NCI-H1694 treated with DMSO at 0.1 percent for 48 hours (cell line): ENCODE results near the gene MNX1.

Experiments used
- DNase-seq: peaks from one replicate; lab custom pipeline; 2025; lab: John Stamatoyannopoulos, UW

MNX1 gene

DNA sequence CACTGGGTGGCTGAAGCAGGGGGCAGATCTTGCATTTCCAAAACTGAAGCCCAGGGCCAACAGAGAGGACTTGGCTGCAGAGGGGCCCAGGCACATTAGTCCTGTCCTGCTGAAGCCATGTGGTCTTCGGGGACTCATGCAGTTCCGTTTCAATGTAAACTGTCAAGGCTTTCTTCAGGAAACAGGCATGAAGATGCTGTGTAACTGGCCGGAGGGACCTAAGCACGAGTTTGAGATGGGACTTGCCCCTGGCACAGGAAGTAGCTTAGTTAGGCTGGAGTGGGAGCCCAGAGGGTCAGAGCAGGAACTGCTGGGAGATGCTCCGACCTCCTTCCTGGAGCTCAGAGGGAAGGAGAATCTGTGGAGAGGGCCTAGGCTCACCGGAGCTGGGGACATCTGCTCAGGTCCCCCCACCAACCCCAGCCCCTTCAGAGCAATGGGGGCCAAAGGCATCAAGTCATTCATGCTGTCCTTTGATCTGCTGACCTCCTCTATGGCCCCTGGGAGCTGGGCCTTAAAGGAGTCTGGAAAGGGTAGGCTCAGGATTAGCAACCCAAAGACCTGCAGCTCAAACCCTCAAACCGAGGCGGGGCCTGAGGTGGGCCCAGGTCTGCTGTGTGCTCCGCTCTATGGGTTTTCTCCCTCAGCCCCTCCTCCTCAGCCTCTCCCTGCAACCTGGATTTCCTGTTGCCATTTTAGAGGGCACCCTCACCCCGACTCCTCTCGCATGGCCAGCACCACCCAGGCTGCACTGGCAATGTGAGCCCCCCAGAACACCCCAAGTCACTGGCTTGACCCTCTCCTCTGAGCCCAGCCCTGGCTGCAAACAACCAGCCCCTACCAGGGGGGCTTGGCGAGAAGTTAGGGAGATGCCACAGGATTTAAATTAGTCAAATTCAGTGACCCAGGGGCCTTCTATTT lies 4.4 kb upstream of the MNX1 start:
- no peak for DNase-seq

DNA sequence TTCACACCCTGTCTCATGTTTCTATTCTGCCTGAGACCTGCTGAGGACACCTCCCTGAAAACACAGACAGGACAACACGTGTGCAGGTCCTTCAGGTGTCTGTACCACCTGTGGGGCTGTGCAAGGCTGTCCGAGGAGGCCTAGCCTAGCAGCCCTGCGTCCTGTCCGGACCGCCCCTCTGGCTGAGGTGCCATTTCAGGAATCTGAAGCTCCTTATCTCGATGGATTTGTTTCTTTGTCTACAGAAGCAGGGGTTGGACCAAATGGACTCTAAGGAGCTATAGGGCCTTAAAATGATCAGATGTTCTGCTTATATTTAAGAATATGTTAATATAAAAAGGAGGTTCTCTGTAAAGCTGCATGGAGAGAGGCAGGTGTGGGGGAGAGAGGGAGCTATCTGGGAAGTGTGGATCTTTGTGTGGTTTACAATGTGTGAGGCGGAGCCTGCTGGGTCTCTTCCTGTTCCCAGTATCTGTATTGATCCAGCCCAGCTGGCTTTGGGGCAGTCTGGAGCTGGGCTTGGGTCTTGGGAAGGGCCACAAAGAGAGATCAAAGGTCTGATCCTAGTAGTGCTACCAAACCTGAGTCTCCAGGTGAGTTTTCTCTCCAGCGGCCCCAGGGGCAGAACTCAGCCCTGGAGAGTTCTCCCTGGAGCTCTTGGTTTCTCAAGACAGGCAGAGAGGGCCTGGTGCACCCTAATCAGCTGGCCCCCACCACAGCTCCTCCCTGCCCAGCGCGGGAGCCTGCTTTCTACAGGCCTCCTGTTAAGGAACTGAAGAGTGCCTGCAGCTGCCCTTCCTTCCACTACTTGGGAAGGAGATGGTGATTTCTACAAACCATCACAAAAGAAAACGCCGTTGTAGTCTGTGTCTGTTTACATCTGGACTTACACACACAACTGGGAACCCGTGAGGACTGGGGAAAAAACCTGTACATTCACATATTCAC lies 3.4 kb upstream of the MNX1 start:
- DNase-seq, result no peak

DNA sequence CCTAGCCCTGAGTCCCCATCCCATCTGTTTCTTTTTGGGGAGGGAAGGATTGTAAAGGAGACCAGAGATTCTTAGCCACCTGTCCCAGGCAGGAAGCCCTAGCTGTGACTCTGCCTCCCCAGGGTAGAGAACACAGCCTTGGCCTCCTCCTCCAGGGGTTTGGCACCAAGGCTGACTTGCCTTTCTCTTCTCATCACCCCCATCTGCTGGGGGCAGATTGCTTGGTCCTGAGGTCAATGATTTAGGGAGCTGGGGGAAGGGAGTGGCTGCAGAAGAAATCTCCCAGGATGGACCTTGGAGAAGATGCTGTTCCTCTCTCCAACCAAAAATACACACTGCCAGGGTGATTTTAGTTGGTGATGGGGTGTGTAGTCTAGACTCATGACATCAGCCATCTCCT lies 2.6 kb upstream of the MNX1 start:
- no peak for DNase-seq

DNA sequence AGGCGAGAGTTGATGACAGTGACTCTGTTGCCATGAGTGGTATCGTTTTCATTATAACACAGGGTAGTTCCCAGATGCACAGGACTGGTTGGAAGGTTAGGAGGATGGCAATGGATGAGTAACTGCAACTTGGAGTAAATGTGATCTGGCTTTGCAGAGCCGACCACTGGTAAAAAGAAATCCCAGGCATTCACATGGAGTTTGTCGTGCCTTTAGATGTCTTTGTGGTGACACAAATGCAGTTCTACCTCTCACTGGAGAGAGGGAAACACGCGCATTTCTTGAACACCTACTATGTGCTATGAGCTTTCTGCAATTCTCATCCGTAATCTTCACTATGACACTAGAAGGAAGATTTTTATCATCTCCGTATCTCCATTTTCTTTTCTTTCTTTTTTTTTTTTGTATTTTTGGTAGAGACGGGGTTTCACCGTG lies 1.7 kb upstream of the MNX1 start:
- no peak for DNase-seq

GRCh38 chr7:157011333-157012112 lies 1.1 kb upstream of the MNX1 start:
- DNase-seq, result no peak

- no peak for DNase-seq
Measured at GRCh38 chr7:157009778-157010587, 480 bp downstream of the MNX1 start.

GRCh38 chr7:157009170-157009777 lies 1.2 kb downstream of the MNX1 start:
- no peak for DNase-seq

DNA sequence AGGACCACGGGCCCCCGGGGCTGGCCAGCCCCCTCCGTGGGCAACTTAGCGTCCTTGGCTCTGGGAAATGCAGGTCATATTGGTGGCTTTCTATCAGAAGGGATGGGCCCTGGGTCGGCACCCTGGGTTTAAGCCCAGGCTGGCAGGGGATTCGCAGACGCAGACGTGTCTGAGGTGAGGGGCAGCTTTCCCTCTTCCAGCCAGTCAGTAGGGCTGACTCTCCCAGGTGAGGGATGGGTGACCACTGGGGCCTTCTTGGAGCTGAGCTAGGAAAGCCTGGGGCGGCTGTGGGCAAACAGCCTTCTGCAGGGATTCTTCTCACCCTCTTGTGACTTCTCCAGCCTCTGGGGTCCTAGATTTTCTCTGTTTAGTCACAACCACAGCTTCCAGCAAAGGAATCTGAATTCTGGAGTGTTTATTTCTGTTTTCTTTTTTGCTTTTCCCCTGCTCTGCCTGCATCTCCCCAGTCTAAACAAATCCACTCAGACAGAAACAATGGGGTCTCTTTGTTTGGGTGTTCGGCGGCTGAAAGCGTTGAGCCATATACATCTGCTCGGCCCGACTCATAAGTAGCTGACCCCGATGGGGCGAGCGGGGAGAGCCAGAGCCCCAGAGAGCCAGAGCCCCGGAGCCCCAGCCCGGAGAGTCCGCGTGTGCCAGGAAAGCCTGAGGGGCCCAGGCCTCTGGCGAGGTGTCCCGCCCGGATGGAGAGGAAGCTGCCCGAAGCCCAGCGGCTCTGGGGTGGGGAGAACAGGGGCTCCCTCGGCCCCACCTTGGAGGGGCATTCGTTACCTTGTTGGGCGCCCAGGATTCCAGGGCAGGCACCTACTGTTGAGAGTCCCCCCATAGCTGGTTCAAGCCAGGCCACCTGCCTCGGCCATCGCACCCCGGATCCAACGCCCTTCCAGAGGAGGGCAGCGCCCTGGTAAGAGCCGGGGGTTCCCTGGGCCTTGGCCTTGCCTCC lies 2.0 kb downstream of the MNX1 start:
- DNase-seq, result no peak

GRCh38 chr7:157007470-157008066 lies 2.9 kb downstream of the MNX1 start:
- DNase-seq, result no peak

DNA sequence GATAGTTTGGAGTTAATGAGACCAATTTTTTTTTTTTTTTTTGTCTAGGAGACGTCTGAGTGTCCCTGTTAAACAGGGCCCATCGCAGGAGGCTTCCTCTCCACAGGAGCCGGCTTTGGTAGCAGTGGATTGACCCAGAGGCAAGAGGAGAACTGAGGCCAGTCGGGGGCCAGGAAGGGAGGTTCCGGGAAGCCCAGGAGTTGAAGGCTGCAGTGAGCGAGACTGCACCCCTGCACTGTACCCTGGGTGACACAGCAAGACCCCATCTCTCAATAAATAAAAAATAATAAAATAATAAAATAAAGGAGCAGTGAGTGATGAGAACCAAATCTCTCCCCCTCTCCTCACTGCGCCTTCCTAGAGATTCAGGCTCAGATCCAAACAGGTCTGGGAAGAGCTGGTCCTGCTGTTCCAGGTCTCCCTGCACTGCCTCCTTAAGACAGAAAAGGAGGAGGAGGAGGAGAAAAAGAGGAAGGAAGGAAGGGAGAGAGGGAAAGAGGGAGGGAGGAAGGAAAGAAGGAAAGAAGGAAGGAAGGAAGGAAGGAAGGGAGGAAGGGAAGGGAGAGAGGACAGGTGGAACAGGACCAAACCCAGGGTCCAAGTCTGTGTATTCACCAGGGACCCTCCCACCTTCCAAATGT lies 3.5 kb downstream of the MNX1 start:
- no peak for DNase-seq

DNA sequence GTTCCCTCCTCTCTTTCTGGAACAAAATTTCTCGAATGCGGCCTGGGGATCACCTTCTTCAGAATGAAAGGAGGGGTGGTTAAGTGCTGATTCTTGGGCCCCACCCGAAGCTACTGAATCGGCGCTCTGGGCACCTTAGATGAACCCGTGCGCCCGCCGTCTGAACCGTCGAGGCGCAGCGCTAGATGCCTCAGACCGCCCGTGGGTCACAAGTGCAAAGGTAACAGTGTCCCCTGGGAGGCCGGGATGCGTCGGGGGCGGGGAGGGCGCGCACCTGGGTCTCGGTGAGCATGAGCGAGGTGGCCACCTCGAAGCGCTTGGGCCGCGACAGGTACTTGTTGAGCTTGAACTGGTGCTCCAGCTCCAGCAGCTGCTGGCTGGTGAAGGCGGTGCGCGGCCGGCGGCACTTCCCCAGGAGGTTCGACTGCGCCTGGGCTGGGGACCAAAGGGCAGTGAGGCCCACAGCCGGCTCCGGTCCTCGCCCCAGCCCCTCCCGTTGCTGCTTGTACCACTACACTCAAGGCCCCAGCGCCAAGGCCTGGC lies 4.2 kb downstream of the MNX1 start:
- no peak for DNase-seq

DNA sequence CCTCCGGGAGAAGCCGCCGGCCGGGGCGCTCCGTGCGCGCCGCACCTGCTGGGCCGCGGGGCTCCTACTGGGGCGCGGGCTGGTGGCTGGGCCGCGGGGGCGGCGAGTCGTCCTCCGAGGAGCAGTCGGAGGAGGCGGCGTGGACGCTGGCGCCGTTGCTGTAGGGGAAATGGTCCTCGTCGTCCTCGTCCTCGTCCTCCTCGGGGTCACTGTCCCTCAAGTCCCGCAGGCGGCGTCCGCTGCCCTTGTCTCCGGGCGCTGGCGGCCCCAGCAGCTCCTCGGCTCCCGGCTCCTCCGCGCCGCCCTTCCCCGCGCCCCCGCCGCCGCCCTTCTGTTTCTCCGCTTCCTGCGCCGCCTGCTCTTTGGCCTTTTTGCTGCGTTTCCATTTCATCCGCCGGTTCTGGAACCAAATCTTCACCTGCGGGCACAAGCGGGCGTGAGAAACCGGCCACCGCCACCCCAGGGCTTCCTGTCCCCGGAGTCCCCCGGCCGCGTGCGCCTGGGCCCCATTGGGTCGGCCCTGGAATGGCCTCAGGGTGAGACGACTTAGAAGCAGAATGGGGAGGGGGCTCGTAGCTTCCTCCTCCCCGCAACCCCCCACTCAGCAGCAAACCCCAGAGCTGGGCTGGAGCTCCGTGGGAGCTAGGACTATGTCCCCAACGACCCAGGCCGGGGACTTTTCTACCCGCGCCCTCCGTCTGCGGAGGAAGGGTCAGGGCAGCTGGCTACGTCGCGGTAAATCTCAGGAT lies 4.8 kb downstream of the MNX1 start:
- no peak for DNase-seq

GRCh38 chr7:157004521-157005455 lies 5.7 kb downstream of the MNX1 start:
- DNase-seq, result no peak

- no peak for DNase-seq
Measured at GRCh38 chr7:157003756-157004520, 6.5 kb downstream of the MNX1 start.

- no peak for DNase-seq
Measured at GRCh38 chr7:157003445-157003755, 7.1 kb downstream of the MNX1 start.
